ENCODE data around the gene GMEB2.

GMEB2 gene

DNA sequence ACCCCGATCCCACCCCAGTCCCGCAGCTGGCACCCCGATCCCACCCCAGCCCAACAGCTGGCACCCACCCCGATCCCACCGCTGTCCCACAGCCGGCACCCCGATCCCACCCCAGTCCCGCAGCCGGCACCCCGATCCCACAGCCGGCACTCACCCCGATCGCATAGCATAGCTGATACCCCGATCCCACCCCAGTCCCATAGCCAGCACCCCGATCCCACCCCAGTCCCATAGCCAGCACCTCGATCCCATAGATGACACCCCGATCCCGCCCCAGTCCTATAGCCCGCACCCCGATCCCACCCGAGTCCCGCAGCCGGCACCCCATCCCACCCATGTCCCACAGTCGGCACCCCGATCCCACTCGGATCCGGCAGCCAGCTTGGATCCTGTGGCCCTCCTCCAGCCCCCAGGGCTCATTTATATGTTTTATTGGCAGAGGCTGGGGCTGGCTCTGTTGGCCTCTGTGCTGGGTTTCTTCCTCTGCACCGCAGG lies 897 bp upstream of the GMEB2 start:
- no peak for DNase-seq (ENCODE audit: low spot score)
- in situ Hi-C loops (cut with MboI; ENCODE audit: low pct_unique_long_range_greater_than_20kb, low sequenced_read_pairs, unreplicated experiment): no loop called here
- TF ChIP-seq, protein P1, sequence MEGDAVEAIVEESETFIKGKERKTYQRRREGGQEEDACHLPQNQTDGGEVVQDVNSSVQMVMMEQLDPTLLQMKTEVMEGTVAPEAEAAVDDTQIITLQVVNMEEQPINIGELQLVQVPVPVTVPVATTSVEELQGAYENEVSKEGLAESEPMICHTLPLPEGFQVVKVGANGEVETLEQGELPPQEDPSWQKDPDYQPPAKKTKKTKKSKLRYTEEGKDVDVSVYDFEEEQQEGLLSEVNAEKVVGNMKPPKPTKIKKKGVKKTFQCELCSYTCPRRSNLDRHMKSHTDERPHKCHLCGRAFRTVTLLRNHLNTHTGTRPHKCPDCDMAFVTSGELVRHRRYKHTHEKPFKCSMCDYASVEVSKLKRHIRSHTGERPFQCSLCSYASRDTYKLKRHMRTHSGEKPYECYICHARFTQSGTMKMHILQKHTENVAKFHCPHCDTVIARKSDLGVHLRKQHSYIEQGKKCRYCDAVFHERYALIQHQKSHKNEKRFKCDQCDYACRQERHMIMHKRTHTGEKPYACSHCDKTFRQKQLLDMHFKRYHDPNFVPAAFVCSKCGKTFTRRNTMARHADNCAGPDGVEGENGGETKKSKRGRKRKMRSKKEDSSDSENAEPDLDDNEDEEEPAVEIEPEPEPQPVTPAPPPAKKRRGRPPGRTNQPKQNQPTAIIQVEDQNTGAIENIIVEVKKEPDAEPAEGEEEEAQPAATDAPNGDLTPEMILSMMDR (IDR thresholded peaks at IDR 0.05; ENCODE audit: extremely low read depth, insufficient read depth, missing control alignments): no peak

DNA sequence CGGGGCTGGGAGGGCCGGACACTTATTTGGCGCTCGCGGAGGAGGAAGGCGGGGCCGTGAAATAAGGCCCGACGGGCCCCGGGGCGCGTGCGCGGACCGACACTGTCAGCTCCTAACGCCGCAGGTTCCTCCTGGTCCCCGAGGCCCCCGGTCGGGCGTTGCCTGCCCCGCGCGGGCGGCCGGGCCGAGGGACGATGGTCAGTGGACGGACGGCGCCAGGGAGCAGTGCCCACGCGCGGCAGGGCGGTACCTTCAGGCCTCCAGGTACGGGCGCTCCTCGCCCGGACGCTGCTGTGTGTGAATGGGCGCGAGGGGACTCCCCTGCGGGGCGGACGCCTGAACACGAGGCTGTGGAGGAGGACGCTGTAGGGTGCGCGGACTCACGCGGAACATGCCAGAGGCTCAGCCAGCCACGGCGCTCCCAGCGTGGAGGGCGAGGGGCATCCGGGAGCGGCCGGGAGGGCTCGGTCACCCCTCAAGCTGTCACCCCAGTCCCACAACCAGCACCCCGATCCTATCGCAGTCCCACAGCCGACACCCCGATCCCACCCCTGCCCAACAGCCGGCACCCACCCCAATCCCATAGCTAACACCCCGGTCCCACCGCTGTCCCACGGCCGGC lies 339 bp upstream of the GMEB2 start:
- in situ Hi-C loops (cut with MboI; ENCODE audit: low pct_unique_long_range_greater_than_20kb, low sequenced_read_pairs, unreplicated experiment): no loop called here
- peak; percentile 99 for DNase-seq (ENCODE audit: low spot score)
- TF ChIP-seq, protein P1 (IDR thresholded peaks at IDR 0.05; ENCODE audit: extremely low read depth, insufficient read depth, missing control alignments): no peak

DNA sequence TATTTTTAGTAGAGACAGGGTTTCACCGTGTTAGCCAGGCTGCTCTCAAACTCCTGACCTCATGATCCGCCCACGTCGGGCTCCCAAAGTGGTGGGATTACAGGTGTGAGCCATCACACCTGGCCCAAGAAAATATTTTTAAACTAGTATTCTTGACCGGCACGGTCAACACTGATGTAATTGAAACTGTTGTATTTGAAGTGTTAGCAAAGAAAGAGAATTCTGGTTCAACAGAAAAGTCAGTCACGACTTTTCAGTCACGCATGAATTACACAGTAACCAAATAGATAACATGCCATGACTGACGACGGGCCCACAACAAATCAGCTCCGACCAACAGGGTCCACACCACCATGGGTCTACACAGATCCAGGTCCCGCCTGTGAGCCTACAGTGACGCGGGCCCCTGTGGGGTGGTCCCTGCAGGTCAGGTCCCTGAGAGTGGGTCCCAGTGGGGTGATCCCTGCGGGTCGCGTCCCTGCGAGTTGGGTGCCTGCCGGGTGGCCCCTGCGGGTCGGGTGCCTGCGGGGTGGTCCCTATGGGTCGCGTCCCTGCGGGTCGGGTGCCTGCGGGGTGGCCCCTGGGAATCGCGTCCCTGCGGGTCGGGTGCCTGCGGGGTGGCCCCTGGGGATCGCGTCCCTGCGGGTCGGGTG lies 1.0 kb downstream of the GMEB2 start:
- DNase-seq (ENCODE audit: low spot score): peak; percentile 77
- TF ChIP-seq, protein P1 (IDR thresholded peaks at IDR 0.05; ENCODE audit: extremely low read depth, insufficient read depth, missing control alignments): no peak
- in situ Hi-C loops (cut with MboI; ENCODE audit: low pct_unique_long_range_greater_than_20kb, low sequenced_read_pairs, unreplicated experiment): no loop called here

DNA sequence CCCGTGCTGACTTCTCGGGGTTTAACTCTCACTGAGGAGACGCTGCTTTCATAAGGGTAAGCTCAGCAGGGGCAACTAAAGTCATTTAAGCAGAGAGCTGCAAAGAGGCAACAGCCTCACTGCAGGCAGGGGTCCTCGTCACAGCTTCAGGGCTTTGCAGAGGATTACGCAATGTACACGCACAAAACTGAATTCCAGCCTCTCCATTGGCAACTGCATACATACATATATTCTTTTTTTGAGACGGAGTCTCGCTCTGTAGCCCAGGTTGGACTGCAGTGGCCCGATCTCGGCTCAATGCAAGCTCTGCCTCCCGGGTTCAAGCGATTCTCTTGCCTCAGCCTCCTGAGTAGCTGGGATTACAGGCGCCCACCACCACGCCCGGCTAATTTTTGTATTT lies 2.4 kb downstream of the GMEB2 start:
- TF ChIP-seq, protein P1 (IDR thresholded peaks at IDR 0.05; ENCODE audit: extremely low read depth, insufficient read depth, missing control alignments): no peak
- DNase-seq (ENCODE audit: low spot score): no peak

DNA sequence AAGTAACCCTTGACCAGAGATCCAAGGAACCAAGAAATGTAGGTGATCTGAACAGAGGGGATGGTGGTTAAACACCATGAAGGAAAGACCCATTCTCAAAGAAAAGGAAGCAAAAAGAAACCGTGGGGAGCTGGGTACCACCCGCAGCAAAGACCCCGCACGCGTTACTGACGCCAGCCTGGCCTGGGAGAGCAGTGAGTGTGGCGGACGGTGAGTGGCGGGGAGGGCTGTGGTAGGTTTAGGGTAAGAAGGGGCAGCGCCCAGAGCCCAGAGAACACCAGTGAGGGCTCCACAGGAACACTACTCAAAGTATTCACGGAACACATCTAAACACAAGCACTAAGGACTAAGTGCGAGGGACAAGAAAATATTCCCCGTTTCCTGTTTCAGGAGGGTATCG lies 4.2 kb downstream of the GMEB2 start:
- in situ Hi-C loops (cut with MboI; ENCODE audit: low pct_unique_long_range_greater_than_20kb, low sequenced_read_pairs, unreplicated experiment): no loop called here
- TF ChIP-seq, protein P1 (IDR thresholded peaks at IDR 0.05; ENCODE audit: extremely low read depth, insufficient read depth, missing control alignments): no peak
- DNase-seq (ENCODE audit: low spot score): no peak

More for the DNA sequence above, 2.4 kb downstream of the GMEB2 start:
- in situ Hi-C loops (cut with MboI; ENCODE audit: low pct_unique_long_range_greater_than_20kb, low sequenced_read_pairs, unreplicated experiment): no loop called here

DNA sequence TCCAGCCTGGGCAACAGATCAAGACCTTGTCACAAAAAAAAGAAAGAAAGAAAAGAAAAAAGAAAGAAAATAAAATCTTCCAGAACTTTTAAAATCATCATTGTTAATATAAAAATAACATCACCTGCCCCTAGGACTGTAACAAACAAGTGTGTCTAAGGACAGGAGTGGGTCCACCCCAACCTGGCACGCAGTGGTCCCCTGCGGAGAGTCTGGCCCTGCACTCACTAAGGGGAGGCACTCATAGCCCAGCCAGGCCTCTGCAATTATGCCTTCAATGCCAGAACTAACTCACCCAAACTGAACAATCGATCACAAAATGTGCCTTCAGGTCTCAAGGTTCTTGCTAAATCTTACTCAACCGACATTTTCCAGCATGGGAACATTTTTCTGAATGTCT lies 4.8 kb downstream of the GMEB2 start:
- in situ Hi-C loops (cut with MboI; ENCODE audit: low pct_unique_long_range_greater_than_20kb, low sequenced_read_pairs, unreplicated experiment): no loop called here
- TF ChIP-seq, protein P1 (IDR thresholded peaks at IDR 0.05; ENCODE audit: extremely low read depth, insufficient read depth, missing control alignments): no peak
- no peak for DNase-seq (ENCODE audit: low spot score)

Data from GM13977 (cell line).